IMR-90 (cell line): ENCODE results near the gene STARD4. TPM values are rescaled to one million over a fixed set of nuclear protein-coding genes. Genes with fewer than 3 reads are reported as not detected.

Experiments used
- ATAC-seq: fragments of 200-7000 bp; cut with Tn5 transposase; 2 replicates; pipeline ENCODE4 v1.9.1; 2020; ENCODE audit warnings: low read depth, mild to moderate bottlenecking, moderate library complexity
- BruUV-seq: library from RNA; stranded (reverse); fragments of 400-500 nt; replicated peaks from 2 replicates; lab custom pipeline; 2021; lab: Mats Ljungman, UMichigan
- CTCF ChIA-PET: fragments of 300-600 bp; formaldehyde crosslinking; extraction: SDS; loops from one replicate; lab custom pipeline; 2021; ENCODE audit warnings: antibody characterized with exemption; lab: Yijun Ruan, JAX
- POLR2A ChIA-PET: fragments of 300-600 bp; sonication (Branson Sonifier 250); formaldehyde crosslinking; loops from one replicate; lab custom pipeline; 2022; ENCODE audit warnings: antibody characterized with exemption; ENCODE audit not compliant: unreplicated experiment; lab: Charles Lee
- DNase-seq: peaks from one replicate; pipeline ENCODE4 v3.0.0; 2013
- H2AFZ ChIP-seq: replicated peaks from 2 replicates; pipeline ENCODE3; 2013; ENCODE audit warnings: low read length, mild to moderate bottlenecking; ENCODE audit not compliant: poor library complexity
- H2AK5ac ChIP-seq: 2 replicates; pipeline ENCODE4 v1.6.1; 2013; ENCODE audit warnings: low read depth, low read length, inconsistent platforms
- H2AK9ac ChIP-seq: replicated peaks from 2 replicates; pipeline ENCODE3; 2013; ENCODE audit warnings: mild to moderate bottlenecking, low read depth, low read length, moderate library complexity; ENCODE audit not compliant: poor library complexity
- H2BK120ac ChIP-seq: 2 replicates; pipeline ENCODE4 v1.6.1; 2013; ENCODE audit warnings: low read depth, low read length, inconsistent platforms
- H2BK15ac ChIP-seq: 3 replicates; pipeline ENCODE4 v1.6.1; 2013; ENCODE audit warnings: low read depth, low read length, inconsistent platforms
- H2BK20ac ChIP-seq: 2 replicates; pipeline ENCODE4 v1.6.1; 2013; ENCODE audit warnings: low read depth, mild to moderate bottlenecking, inconsistent platforms, low read length, moderate library complexity
- H2BK5ac ChIP-seq: 2 replicates; pipeline ENCODE4 v1.6.1; 2013; ENCODE audit warnings: mild to moderate bottlenecking, low read depth, low read length, inconsistent platforms; ENCODE audit not compliant: poor library complexity, severe bottlenecking
- H3K14ac ChIP-seq: replicated peaks from 2 replicates; pipeline ENCODE4 v1.6.1; 2013; ENCODE audit warnings: low read depth, low read length, inconsistent platforms
- H3K18ac ChIP-seq: 2 replicates; pipeline ENCODE4 v1.6.1; 2013; ENCODE audit warnings: low read depth, low read length, control low read depth
- H3K23ac ChIP-seq: 2 replicates; pipeline ENCODE4 v1.6.1; 2013; ENCODE audit warnings: low read depth, low read length, inconsistent platforms
- H3K27ac ChIP-seq: 2 replicates; pipeline ENCODE4 v1.5.1; 2013; ENCODE audit warnings: mild to moderate bottlenecking, control low read depth, low read length; ENCODE audit not compliant: insufficient read depth
- H3K27me3 ChIP-seq: 2 replicates; pipeline ENCODE4 v1.6.1; 2013; ENCODE audit warnings: low read length; ENCODE audit not compliant: control insufficient read depth, insufficient read depth
- H3K36me3 ChIP-seq: 2 replicates; pipeline ENCODE4 v1.6.1; 2013; ENCODE audit warnings: low read length, mixed read lengths; ENCODE audit not compliant: control insufficient read depth, insufficient read depth
- H3K4ac ChIP-seq: 2 replicates; pipeline ENCODE4 v1.6.1; 2013; ENCODE audit warnings: low read depth, low read length, inconsistent platforms
- H3K4me1 ChIP-seq: 2 replicates; pipeline ENCODE4 v1.6.1; 2013; ENCODE audit warnings: low read length, mixed read lengths; ENCODE audit not compliant: control insufficient read depth, insufficient read depth
- H3K4me2 ChIP-seq: 2 replicates; pipeline ENCODE4 v1.6.1; 2013; ENCODE audit warnings: low read depth, mild to moderate bottlenecking, control low read depth, low read length, moderate library complexity
- H3K4me3 ChIP-seq: 2 replicates; pipeline ENCODE4 v1.5.1; 2013; ENCODE audit warnings: low read depth, mild to moderate bottlenecking, control low read depth, low read length, moderate library complexity; ENCODE audit not compliant: insufficient read depth
- H3K56ac ChIP-seq: 2 replicates; pipeline ENCODE4 v1.6.1; 2013; ENCODE audit warnings: low read length, inconsistent platforms; ENCODE audit not compliant: insufficient read depth; ENCODE audit errors: extremely low read depth
- H3K79me1 ChIP-seq, 2 experiments: 2 replicates each; pipeline ENCODE4 v1.6.1; 2013; ENCODE audit warnings: low read length in 2 of 2, inconsistent platforms in 1 of 2, low read depth in 1 of 2
- H3K9ac ChIP-seq: 2 replicates; pipeline ENCODE4 v1.6.1; 2013; ENCODE audit warnings: low read depth, low read length, control low read depth
- H3K9me1 ChIP-seq: 2 replicates; pipeline ENCODE4 v1.6.1; 2013; ENCODE audit warnings: low read length, inconsistent platforms; ENCODE audit not compliant: insufficient read depth
- H3K9me3 ChIP-seq: 2 replicates; pipeline ENCODE4 v1.6.1; 2013; ENCODE audit warnings: low read length; ENCODE audit not compliant: control insufficient read depth, insufficient read depth
- H4K20me1 ChIP-seq: 2 replicates; pipeline ENCODE4 v1.6.1; 2013; ENCODE audit warnings: low read length, inconsistent platforms; ENCODE audit not compliant: insufficient read depth
- H4K5ac ChIP-seq: 2 replicates; pipeline ENCODE4 v1.6.1; 2013; ENCODE audit warnings: mild to moderate bottlenecking, low read depth, low read length, control low read depth
- H4K8ac ChIP-seq, 2 experiments: 2 replicates each; pipeline ENCODE4 v1.6.1; 2013; ENCODE audit warnings: low read depth in 2 of 2, low read length in 2 of 2, control low read depth in 1 of 2, inconsistent platforms in 1 of 2
- H4K91ac ChIP-seq: 2 replicates; pipeline ENCODE4 v1.6.1; 2013; ENCODE audit warnings: low read depth, low read length, inconsistent platforms; ENCODE audit not compliant: insufficient read depth
- BHLHE40 ChIP-seq: fragments of 150-350 bp; IDR thresholded peaks from 2 replicates; pipeline ENCODE4 v1.6.1; 2016; ENCODE audit warnings: mild to moderate bottlenecking, low read depth, low read length
- CEBPB ChIP-seq: IDR thresholded peaks from 2 replicates; pipeline ENCODE4 v1.6.1; 2012; ENCODE audit warnings: low read depth, low read length, improper control_type of control experiment
- CHD1 ChIP-seq: IDR thresholded peaks from 2 replicates; pipeline ENCODE4 v1.6.1; 2012; ENCODE audit warnings: low read depth, low read length, improper control_type of control experiment
- MAFK ChIP-seq: IDR thresholded peaks from 2 replicates; pipeline ENCODE4 v1.6.1; 2012; ENCODE audit warnings: low read depth, low read length, improper control_type of control experiment
- MAZ ChIP-seq: IDR thresholded peaks from 2 replicates; pipeline ENCODE4 v1.6.1; 2012; ENCODE audit warnings: low read depth, mild to moderate bottlenecking, low read length, improper control_type of control experiment, moderate library complexity, borderline replicate concordance
- MXI1 ChIP-seq: IDR thresholded peaks from 2 replicates; pipeline ENCODE4 v1.6.1; 2012; ENCODE audit warnings: low read depth, mild to moderate bottlenecking, low read length, moderate library complexity, borderline replicate concordance
- NFE2L2 ChIP-seq: fragments of 150-350 bp; IDR thresholded peaks from 2 replicates; pipeline ENCODE4 v1.6.1; 2016; ENCODE audit warnings: low read depth, mild to moderate bottlenecking, low read length
- POLR2A ChIP-seq: IDR thresholded peaks from 2 replicates; pipeline ENCODE4 v1.6.1; 2012; ENCODE audit warnings: mild to moderate bottlenecking, low read depth, low read length
- RAD21 ChIP-seq: IDR thresholded peaks from 2 replicates; pipeline ENCODE4 v1.6.1; 2012; ENCODE audit warnings: low read length, improper control_type of control experiment
- RCOR1 ChIP-seq: IDR thresholded peaks from 2 replicates; pipeline ENCODE4 v1.6.1; 2012; ENCODE audit warnings: mild to moderate bottlenecking, low read length, improper control_type of control experiment; ENCODE audit not compliant: insufficient replicate concordance
- RFX5 ChIP-seq: IDR thresholded peaks from 2 replicates; pipeline ENCODE4 v1.8.0; 2012; ENCODE audit warnings: low read depth, mild to moderate bottlenecking, low read length, moderate library complexity
- SMC3 ChIP-seq: fragments of 150-350 bp; IDR thresholded peaks from 2 replicates; pipeline ENCODE4 v1.6.1; 2016; ENCODE audit warnings: low read depth, mild to moderate bottlenecking, antibody characterized with exemption, low read length, moderate library complexity
- WGBS, 2 experiments: methylation state at CpG; one replicate each; pipeline versions ENCODE4 v1.1.5 to v1.1.7; 2013; ENCODE audit warnings: missing lambda C conversion rate in 2 of 2; ENCODE audit not compliant: insufficient read length in 1 of 2; ENCODE audit errors: extremely low coverage in 2 of 2; 5-methylcytosine and 5-hydroxymethylcytosine counted together
- dilution Hi-C: fragments of 300-500 bp; cut with HindIII; formaldehyde crosslinking; loops from one replicate; pipeline ENCODE4 v1.14.3; 2018; ENCODE audit warnings: low sequenced_read_pairs; ENCODE audit not compliant: unreplicated experiment
- in situ Hi-C: fragments of 300-500 bp; cut with MboI; formaldehyde crosslinking; loops from 3 replicates; pipeline ENCODE4 v1.14.3; 2019; ENCODE audit warnings: low sequenced_read_pairs, inconsistent platforms, mixed read lengths
- intact Hi-C: fragments of 100-400 bp; cut with micrococcal nuclease; formaldehyde crosslinking; loops from 2 replicates; pipeline ENCODE4 v1.10.0; 2022
- polyA plus RNA-seq, 3 experiments: library from polyadenylated mRNA; depleted of rRNA; stranded (reverse); fragments of >200 nt; gene quantifications; 2 replicates each; pipeline ENCODE4 v1.2.3, GENCODE V29; 2012; ENCODE audit warnings: low replicate concordance in 1 of 3
- total RNA-seq: library from RNA; depleted of rRNA; stranded (reverse); fragments of >200 nt; gene quantifications from 2 replicates; pipeline ENCODE4 v1.2.3, GENCODE V29; 2012
- TF ChIP-seq, protein P1 (sequence below): fragments of 150-350 bp; IDR thresholded peaks from 2 replicates; pipeline ENCODE4 v1.6.1; 2016; ENCODE audit warnings: low read depth, mild to moderate bottlenecking, low read length, moderate library complexity, borderline replicate concordance
- TF ChIP-seq, protein P2 (sequence below): conservative IDR thresholded peaks from 2 replicates; pipeline ENCODE4 v1.5.1; 2012; ENCODE audit warnings: mild to moderate bottlenecking, low read depth, low read length, improper control_type of control experiment

STARD4 gene
- total and polyA plus RNA-seq, 2 of the 4 experiments (the other 2 are of a cell fraction): 21.5 to 30.3 TPM

DNA sequence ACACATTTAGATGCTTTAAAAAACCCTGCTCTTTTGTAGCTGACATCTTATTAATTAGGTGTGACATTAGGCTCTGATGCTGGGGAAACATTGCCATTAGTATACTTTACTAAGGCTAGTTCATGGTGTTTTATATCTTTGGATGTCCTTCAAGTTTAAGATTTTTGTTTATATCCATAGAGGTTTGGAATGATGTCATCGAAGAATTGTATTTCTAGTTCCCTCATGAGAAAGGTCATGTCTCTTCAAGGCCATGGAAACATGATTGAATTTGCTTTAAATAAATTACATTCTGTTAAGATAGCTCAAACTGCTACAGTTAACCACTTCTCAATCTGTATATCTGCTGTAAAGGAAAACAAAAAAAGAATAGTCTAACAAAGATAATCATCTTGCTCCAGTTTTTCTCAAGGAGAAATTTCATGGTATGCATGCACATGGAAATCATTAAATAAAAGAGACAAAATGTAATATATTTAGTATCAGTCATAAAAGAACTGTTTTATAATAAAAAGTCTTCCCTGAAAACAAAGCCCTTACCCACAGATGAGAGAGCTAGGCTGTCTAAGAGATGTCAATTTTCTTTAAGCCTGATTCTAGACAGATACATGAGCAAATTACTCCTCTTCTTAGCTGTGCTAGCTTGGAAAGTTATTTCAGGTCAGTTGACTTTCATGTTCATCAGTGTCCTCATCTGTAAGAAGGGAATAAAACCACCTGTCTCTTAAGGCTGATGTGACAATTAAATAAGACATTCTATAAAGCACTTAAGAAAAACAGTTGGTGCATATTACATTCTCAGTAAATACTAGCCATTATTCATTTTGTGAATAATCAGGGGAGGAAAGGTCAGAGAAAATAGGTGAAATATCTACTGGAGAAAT is 25.0 kb upstream of the STARD4 start:
- no peak overlapping the region for H4K91ac ChIP-seq
- H3K56ac ChIP-seq: no peak overlapping the region
- no peak overlapping the region for H2BK5ac ChIP-seq
- peak overlapping the region; percentile 52; the same call in 1 of the 2 replicates for H3K27ac ChIP-seq
- no peaks in the 10 kb centered on the region for H3K36me3 ChIP-seq
- peaks cover 3% of the 10 kb centered on the region; the same call in 1 of the 2 replicates for H3K4me1 ChIP-seq
- H3K9me1 ChIP-seq: no peaks in the 10 kb centered on the region; the same call in 1 of the 2 replicates
- DNase-seq (peak; percentile 78), ATAC-seq (peak; percentile 40)
- H4K20me1 ChIP-seq: no peaks in the 10 kb centered on the region
- H3K23ac ChIP-seq: no peak overlapping the region
- in situ Hi-C loops (no loop called here), dilution Hi-C loops (no loop called here), intact Hi-C loops (no loop called here)
- no peaks in the 10 kb centered on the region for H3K9me3 ChIP-seq
- TF ChIP-seq RFX5: no peak
- TF ChIP-seq CEBPB: no peak
- TF ChIP-seq RAD21: no peak
- no peak for TF ChIP-seq NFE2L2
- no peak for TF ChIP-seq BHLHE40
- TF ChIP-seq MAFK: no peak
- no peak for TF ChIP-seq RCOR1
- TF ChIP-seq MXI1: no peak
- TF ChIP-seq, protein P1, sequence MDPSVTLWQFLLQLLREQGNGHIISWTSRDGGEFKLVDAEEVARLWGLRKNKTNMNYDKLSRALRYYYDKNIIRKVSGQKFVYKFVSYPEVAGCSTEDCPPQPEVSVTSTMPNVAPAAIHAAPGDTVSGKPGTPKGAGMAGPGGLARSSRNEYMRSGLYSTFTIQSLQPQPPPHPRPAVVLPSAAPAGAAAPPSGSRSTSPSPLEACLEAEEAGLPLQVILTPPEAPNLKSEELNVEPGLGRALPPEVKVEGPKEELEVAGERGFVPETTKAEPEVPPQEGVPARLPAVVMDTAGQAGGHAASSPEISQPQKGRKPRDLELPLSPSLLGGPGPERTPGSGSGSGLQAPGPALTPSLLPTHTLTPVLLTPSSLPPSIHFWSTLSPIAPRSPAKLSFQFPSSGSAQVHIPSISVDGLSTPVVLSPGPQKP: no peak
- no peak for TF ChIP-seq CHD1
- TF ChIP-seq, protein P2, sequence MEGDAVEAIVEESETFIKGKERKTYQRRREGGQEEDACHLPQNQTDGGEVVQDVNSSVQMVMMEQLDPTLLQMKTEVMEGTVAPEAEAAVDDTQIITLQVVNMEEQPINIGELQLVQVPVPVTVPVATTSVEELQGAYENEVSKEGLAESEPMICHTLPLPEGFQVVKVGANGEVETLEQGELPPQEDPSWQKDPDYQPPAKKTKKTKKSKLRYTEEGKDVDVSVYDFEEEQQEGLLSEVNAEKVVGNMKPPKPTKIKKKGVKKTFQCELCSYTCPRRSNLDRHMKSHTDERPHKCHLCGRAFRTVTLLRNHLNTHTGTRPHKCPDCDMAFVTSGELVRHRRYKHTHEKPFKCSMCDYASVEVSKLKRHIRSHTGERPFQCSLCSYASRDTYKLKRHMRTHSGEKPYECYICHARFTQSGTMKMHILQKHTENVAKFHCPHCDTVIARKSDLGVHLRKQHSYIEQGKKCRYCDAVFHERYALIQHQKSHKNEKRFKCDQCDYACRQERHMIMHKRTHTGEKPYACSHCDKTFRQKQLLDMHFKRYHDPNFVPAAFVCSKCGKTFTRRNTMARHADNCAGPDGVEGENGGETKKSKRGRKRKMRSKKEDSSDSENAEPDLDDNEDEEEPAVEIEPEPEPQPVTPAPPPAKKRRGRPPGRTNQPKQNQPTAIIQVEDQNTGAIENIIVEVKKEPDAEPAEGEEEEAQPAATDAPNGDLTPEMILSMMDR: no peak
- no peak for TF ChIP-seq POLR2A
- no peak for TF ChIP-seq SMC3
- no peak for TF ChIP-seq MAZ
- no peak overlapping the region for H4K8ac ChIP-seq
- no peak overlapping the region for H2AK9ac ChIP-seq
- no peaks in the 10 kb centered on the region for H3K79me1 ChIP-seq
- no peak overlapping the region for H3K14ac ChIP-seq
- no peak overlapping the region for H3K4me3 ChIP-seq
- no peak overlapping the region for H2BK20ac ChIP-seq
- no peak overlapping the region for H3K4me2 ChIP-seq
- H3K18ac ChIP-seq: peak overlapping the region; percentile 72; the same call in 1 of the 2 replicates
- WGBS, 2 experiments: no CpG with 5 or more reads among the region's 1 CpG
- H3K9ac ChIP-seq: no peak overlapping the region
- no peak overlapping the region for H2AK5ac ChIP-seq
- H2BK15ac ChIP-seq: no peak overlapping the region
- H2AFZ ChIP-seq: no peak overlapping the region
- no peaks in the 10 kb centered on the region for H3K27me3 ChIP-seq
- POLR2A ChIA-PET: no interaction called here
- CTCF ChIA-PET: no interaction called here
- BruUV-seq: no TSS peak
- no peak overlapping the region for H2BK120ac ChIP-seq
- no peak overlapping the region; the same call in 1 of the 2 replicates for H4K5ac ChIP-seq
- no peak overlapping the region for H3K4ac ChIP-seq
